HG03064 (cell line): ENCODE results near the gene GAB2.

ENCODE experiments used
- ATAC-seq: cut with Tn5 transposase; IDR thresholded peaks from one replicate; pipeline ENCODE4 v1.9.1; 2021; ENCODE audit warnings: low read depth; ENCODE audit not compliant: unreplicated experiment

Gene GAB2

DNA sequence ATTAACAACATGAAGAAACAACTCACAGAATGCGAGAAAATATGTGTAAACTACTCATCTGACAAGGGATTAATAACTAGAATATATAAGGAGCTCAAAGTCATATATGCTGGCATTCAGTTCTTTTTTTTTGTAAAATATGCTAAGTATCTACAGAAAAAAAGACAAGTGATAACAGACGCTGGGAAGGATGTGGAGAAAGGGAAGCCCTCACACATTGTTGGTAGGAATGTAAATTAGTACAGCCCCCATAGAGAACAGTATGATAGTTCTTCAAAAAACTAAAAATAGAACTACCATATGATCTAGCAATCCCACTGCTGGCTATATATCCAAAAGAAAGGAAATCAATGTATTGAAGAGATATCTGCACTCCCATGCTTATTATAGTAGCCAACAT is 13.8 kb downstream of the GAB2 start:
- ATAC-seq: no peak

DNA sequence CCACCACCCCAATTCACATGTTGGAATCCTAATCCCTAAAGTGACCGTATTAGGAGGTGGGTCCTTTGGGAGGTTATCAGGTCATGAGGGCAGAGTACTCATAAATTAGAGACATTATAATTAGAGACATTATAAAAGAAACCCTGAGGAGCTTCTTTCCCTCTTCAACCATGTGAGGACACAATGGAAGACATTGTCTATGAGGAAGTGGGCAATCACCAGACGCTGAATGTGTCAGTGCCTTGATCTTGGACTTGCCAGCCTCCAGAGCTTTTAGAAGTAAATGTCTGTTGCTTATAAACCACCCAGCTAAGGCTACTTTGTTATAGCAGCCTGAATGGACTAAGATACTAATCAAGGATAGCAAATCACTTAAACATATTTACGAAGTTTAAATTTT is 14.8 kb downstream of the GAB2 start:
- no peak for ATAC-seq

DNA sequence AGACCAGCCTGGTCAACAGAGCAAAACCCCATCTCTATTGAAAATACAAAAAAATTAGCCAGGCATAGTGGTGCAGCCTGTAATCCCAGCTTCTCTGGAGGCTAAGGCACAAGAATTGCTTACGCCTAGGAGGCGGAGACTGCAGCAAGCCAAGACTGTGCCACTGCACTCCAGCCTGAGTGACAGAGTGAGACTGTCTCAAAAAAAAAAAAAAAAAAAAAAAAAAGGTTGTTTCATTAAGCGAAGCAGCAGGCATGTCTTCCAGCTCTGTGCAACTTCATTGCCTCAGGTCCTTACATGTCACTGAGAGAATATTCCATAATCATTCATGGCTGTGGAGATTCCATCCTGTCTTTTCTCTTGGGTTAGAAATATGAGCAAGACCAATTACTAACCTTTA is 16.9 kb downstream of the GAB2 start:
- no peak for ATAC-seq

DNA sequence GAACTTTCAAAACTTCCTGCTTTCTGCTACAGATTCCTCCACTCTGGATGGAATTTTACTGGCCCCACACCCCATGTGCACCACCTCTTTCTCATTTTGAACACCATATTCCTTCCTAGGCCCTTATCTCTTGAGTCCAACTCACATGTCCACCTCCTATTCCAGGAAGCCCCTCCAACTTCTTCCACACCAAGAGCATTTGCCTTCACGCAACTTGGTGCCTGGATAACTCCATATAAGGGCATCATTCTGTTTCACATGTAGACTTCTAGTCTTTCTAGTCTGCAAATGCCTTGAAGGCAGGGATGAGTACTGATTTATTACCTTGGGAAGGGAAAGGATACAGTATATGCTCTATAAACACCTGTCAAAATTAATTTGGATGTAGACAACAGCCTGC is 17.5 kb downstream of the GAB2 start:
- no peak for ATAC-seq

DNA sequence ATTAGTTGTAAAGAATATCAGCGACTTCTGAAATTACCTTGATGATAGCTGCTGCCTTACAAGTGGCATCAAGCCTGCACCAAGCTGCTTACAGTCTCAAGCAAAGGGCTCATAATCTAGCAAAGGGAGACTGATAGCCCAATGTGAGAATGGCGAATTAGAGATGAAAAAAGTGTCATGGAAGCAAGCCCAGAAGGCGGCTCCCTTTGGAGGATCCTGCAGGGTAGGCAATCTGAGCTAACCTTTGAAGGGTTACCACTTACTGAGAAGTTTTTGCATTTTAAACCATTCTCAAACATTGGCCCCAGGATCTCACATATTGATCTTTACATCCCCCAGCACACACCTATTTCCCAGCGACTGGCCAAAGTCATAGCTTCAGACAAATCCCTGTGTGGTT is 18.5 kb downstream of the GAB2 start:
- ATAC-seq: no peak

DNA sequence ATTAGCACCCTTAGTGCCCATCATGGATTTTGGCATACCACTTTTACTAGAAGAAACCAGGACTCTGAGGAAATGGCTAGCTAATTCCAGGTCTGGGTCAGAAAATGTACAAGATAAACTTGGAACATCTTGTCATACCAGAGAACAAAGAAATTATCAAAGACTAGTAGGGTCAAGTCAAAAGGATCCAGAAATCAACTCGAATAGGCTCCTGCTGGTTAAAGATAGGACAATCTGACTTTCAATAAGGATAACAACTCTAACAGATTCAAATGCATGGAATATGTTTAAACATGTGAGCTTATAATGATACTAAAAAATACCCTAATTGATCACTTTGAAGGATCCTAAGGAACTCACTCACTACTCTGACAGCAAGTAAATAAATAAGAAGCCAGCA is 18.9 kb downstream of the GAB2 start:
- ATAC-seq: no peak

DNA sequence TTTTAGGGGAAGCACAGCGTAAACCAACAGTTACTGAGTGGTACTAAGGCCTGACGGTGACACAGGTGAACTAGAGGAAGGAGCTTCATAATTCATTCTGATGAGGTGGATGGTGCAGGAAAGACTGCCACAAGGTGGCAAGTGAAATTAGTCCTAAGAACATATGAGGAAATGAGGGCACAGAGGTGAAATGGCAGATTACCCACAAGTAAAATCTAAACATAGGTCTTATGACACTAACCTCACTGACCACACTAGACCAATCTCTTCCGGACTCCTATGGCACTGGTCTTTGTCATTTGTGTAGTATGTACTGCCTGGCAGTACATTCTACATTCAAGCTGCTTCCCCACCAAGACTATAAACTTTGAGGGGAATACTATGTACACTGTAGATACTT is 20.2 kb downstream of the GAB2 start:
- ATAC-seq: no peak

DNA sequence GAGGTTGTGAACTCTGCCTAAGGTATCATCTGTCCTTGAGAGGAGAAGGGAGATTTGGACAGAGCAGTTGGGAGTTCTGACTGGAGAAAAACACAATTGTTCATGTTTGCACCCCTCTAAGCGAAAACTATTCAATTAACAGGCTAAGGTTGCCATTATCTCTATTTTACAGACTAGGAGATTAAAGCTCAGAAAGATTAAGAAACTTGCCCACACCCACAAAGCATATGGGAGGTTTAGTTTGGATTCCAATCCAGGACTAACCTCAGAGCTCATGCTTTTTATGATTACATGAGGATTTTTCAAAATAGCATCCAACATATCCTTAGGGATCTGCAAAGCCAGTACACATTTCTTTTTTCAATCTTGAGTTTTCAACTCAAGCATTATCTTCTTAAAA is 22.0 kb downstream of the GAB2 start:
- no peak for ATAC-seq

DNA sequence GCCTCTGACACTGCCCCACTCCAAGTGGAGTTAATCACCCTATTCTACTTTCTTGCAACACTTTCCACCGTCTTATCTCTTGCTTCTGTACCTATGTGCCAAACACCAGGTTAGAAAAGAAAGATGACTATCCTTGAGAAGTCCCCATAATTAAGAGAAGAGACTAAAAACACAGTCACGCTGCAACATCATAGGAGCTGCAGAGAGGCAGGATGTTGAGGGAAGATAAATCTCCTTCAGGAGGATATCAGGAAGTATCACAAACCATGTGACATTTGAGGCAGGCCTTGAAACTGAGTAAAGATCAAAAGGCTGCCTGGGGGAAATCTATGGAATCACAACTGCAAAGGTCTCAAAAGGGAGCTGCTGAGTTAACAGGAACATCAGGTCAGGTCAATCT is 24.8 kb downstream of the GAB2 start:
- no peak for ATAC-seq

DNA sequence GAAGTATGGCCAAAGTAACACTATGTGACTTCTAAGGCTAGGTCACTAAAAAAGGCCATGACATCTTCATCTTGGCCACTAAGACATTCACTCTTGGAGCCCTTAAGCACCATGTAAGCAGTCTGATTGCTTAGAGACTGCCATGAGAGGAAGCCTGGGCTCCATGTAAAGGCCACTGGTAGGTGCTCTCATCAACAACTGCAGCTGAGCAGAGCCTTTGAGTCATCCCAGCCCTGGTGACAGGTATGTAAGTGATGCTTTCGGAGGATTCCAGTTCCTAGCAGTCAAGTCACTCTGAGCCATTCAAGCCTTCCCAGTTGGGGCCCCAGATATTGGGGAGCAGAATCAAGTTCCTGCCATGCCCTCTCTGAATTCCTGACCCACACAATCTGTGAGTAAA is 26.2 kb downstream of the GAB2 start:
- no peak for ATAC-seq

DNA sequence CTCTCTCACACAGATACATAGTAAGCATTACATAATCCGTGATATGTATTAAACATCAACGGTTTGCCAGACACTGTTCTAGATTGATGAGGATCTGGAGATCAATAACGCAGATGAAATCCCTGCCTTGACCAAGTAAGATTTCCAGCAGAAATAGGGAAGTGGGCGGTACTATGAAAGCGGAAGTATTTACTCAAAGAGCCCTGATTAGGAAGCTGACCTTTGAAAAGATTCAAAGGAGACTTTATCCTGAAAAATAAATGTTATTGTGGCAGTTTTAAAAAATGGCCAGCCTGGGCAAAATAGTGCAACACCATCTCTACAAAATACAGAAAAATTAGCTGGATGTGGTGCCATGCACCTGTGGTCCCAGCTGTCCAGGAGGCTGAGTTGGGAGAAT is 26.8 kb downstream of the GAB2 start:
- no peak for ATAC-seq

DNA sequence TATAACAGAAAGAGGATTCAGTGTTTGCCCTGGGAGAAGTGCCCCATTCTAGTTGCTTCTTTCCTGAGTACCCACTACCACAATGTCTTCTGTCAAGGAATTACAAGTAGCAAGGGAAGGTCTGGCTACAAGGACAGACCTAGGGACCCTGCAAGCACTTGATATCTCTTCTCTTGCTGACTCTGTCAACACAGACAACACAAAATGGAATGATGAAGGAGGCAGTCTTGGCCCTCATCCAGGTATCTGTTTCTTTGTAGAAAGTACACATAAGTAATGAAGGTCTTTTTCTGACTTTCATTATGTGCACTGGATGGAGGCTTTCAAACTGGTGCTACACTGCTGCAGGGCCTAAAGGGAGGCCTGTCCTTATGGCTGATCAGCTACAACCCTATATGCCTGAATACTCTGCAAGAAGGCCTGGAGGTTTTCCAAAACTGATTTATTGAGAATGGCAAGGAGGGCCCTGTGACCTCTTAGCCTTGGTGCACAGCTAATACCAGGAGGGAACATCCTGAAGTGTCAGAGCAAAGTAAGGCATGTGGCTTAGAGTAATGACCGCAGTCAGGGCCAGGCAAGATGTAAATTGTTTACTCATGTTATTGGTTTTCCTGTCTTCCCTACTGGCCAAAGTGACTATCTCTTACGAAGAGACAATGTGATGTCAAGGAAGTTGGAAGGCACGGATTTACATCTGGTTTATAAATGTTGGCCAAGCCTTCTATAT is 31.2 kb downstream of the GAB2 start:
- ATAC-seq: no peak

DNA sequence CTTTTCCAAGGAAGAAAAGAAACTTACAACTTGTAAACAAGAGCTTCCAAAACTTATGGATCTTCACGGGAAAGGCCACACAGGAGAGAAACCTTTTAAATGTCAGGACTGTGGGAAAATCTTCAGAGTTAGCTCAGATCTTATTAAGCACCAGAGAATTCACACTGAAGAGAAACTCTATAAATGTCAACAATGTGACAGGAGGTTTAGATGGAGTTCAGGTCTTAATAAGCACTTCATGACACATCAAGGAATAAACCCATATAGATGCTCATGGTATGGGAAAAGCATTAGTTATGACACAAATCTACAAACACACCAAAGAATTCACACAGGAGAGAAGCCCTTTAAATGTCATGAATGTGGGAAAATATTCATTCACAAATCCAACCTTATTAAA is 32.4 kb downstream of the GAB2 start:
- ATAC-seq: no peak

DNA sequence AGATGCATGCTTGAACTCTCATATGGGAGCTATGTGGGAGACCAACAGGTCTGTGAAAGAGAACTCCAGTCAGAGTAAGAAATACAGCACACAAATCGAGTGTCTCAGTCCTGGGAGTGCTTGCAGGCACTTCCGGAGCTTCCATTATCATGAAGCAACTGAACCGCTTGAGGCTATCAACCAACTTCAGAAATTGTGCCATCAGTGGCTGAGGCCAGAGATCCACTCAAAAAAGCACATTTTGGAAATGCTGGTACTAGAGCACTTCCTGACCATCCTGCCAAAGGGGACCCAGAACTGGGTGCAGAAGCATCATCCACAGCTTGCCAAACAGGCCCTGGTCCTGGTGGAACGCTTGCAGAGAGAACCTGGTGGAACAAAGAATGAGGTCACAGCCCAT is 33.4 kb downstream of the GAB2 start:
- no peak for ATAC-seq

DNA sequence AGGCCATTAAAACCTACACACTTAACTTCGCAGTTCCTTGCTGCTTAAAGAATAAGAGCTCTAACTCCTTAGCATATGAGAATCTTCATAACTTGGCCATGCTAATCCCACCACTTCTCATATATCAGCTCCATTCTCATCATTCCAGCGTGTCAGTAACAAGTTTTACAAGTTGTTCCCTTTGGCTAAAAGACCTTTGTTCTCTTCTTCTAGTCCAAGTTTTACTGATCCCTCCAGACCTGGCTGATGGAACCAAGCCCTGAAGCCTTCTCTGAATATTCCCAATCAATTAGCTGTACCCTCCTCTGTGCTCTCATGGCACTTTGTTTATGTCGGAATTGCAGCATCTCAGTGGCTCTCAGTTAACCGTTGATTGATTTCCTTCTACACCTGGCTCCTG is 35.8 kb downstream of the GAB2 start:
- ATAC-seq: no peak

DNA sequence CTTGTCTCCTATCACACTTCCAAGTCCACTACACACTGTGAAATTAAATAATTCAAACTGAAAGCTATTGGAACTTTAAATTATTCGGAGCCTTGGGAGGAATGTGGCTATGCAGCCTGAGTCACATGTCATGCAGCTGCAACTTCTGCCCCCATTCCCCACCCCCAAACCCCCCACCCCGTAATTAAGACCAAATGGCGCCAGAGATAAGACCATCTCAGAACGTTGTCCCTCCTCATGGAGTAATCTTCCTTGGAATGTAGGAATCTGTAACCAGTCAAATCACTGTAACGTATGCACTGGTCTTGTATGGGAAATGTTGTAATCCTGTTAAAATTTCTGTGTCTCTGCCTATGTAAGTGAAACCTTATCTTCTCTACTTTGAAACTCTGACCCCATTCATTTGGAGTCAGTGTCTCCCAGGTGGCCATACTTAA is 37.0 kb downstream of the GAB2 start:
- ATAC-seq: no peak

DNA sequence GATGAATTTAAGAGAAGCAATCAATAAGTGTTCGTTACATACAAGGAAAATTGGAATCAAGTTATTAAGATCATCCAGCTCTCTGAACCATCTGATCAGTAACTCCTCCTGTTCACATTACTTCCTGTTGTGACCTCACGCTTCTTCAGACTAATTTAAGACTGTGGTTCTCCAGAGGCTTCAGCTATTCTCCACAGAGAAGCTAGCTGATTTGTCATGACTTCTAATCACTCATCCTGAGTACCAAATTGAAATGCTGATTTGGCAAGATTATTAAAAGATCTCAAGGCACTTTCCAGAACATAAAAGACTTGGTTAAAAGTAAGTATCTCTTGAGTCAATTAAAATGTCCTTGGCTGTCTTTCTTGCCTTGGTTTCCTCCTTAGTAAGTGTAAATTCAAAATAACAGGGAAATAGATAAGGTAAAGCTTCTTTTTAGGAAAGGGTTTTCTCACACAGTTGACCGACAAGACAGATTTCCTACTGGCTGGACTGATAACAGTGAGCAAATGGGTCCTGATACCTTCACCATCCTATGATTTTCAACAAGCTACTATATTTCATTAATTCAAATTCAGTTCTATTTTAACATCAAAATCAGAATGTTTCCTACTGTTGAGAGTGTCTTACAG is 38.5 kb downstream of the GAB2 start:
- ATAC-seq: no peak

DNA sequence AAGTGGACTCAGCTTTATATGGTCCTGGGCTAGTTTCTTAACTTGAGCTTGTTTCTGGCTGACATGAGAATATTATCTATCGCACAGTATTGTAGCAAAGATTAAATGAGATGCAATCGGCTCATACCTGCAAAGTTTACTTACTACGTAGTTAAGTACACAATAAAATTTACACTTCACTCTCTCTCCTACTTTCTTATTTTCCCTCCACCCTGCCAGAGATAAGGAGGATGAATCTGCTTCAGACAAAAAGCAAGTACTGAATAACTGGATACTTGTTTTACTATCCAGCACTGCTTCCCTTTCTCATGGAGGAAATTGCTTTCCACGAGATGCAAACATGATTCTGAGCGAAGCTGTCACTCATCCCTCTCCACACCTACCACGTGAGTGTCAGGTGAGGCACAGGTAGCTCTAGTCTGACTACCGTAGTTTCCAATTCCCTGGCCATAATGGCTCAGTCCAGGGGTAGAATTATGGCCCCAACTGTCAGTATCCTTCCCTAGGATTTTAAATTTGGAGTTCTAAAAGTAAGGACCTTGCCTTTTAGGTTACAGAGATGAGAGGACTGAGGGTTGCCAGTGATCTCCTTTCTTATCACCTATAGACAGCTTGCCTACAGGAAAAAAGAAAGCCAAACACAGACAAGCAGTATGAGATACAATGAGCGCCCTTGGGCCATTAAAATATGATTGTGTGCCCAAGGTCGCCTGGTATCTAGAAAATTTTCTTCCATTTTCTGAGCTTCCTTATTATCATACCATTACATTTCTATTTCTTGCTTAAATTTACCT is 39.8 kb downstream of the GAB2 start:
- ATAC-seq: no peak

DNA sequence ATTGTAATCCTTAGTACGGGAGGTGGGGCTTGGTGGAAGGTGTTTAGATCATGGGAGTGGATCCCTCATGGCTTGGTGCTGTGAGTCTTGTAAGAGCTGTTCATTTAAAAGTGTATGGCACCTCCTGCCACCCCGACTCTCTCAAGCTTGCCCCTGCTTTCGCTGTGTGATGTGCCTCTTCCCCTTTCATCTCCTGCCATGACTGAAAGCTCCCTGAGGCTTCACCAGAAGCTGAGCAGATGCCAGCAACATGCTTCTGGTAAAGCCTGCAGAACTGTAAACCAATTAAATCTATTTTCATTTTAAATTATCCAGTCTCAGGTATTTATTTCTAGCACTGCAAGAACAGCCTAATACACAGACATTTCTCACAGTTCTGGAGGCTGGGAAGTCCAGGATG is 40.8 kb downstream of the GAB2 start:
- no peak for ATAC-seq

DNA sequence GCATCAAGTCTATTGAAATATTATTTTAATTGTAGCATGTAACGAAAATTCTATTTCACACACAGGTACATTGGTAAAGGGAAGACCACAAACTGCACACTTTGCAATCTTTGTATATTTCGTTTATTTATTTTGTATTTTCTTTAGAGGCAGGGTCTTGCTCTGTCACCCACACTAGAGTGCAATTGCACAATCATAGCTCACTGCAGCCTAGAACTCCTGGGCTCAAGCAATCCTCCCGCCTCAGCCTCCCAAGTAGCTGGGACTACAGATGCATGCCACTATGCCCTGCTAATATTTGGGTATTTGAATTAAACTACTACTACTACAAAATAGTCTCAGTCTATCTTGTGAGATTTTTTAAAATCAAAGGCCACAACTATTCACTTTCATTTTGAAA is 42.7 kb downstream of the GAB2 start:
- ATAC-seq: no peak

DNA sequence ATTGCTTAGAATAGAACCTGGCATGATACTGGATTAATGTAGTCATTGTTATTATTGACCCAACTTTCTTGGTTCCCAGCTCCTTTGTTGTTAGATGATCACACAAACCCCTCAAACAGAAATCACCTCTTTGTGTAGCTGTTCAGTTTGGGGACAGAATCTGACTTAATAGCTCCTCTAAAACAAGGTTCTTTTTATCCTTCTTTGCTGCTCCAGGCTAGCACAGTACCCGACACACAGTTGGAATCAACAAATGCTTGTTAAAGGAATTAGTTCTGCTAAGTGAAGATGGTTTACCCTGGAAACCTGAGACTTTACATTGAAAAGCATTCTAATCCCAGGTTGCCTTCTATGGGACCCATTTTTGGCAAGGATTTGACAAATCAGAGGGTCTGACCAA is 43.9 kb downstream of the GAB2 start:
- no peak for ATAC-seq
